IMR-90 (cell line): ENCODE results near the gene THSD7B. TPM values are rescaled to one million over a fixed set of nuclear protein-coding genes. Genes with fewer than 3 reads are reported as not detected.

Experiments
- ATAC-seq: fragments of 200-7000 bp; cut with Tn5 transposase; 2 replicates; pipeline ENCODE4 v1.9.1; 2020; ENCODE audit warnings: low read depth, mild to moderate bottlenecking, moderate library complexity
- BruUV-seq: library from RNA; stranded (reverse); fragments of 400-500 nt; replicated peaks from 2 replicates; lab custom pipeline; 2021; lab: Mats Ljungman, UMichigan
- CTCF ChIA-PET: fragments of 300-600 bp; formaldehyde crosslinking; extraction: SDS; loops from one replicate; lab custom pipeline; 2021; ENCODE audit warnings: antibody characterized with exemption; lab: Yijun Ruan, JAX
- POLR2A ChIA-PET: fragments of 300-600 bp; sonication (Branson Sonifier 250); formaldehyde crosslinking; loops from one replicate; lab custom pipeline; 2022; ENCODE audit warnings: antibody characterized with exemption; ENCODE audit not compliant: unreplicated experiment; lab: Charles Lee
- DNase-seq: peaks from one replicate; pipeline ENCODE4 v3.0.0; 2013
- H2AFZ ChIP-seq: replicated peaks from 2 replicates; pipeline ENCODE3; 2013; ENCODE audit warnings: low read length, mild to moderate bottlenecking; ENCODE audit not compliant: poor library complexity
- H2AK5ac ChIP-seq: 2 replicates; pipeline ENCODE4 v1.6.1; 2013; ENCODE audit warnings: low read depth, low read length, inconsistent platforms
- H2AK9ac ChIP-seq: replicated peaks from 2 replicates; pipeline ENCODE3; 2013; ENCODE audit warnings: mild to moderate bottlenecking, low read depth, low read length, moderate library complexity; ENCODE audit not compliant: poor library complexity
- H2BK120ac ChIP-seq: 2 replicates; pipeline ENCODE4 v1.6.1; 2013; ENCODE audit warnings: low read depth, low read length, inconsistent platforms
- H2BK15ac ChIP-seq: 3 replicates; pipeline ENCODE4 v1.6.1; 2013; ENCODE audit warnings: low read depth, low read length, inconsistent platforms
- H2BK20ac ChIP-seq: 2 replicates; pipeline ENCODE4 v1.6.1; 2013; ENCODE audit warnings: low read depth, mild to moderate bottlenecking, inconsistent platforms, low read length, moderate library complexity
- H2BK5ac ChIP-seq: 2 replicates; pipeline ENCODE4 v1.6.1; 2013; ENCODE audit warnings: mild to moderate bottlenecking, low read depth, low read length, inconsistent platforms; ENCODE audit not compliant: poor library complexity, severe bottlenecking
- H3K14ac ChIP-seq: replicated peaks from 2 replicates; pipeline ENCODE4 v1.6.1; 2013; ENCODE audit warnings: low read depth, low read length, inconsistent platforms
- H3K18ac ChIP-seq: 2 replicates; pipeline ENCODE4 v1.6.1; 2013; ENCODE audit warnings: low read depth, low read length, control low read depth
- H3K23ac ChIP-seq: 2 replicates; pipeline ENCODE4 v1.6.1; 2013; ENCODE audit warnings: low read depth, low read length, inconsistent platforms
- H3K27ac ChIP-seq: 2 replicates; pipeline ENCODE4 v1.5.1; 2013; ENCODE audit warnings: mild to moderate bottlenecking, control low read depth, low read length; ENCODE audit not compliant: insufficient read depth
- H3K27me3 ChIP-seq: 2 replicates; pipeline ENCODE4 v1.6.1; 2013; ENCODE audit warnings: low read length; ENCODE audit not compliant: control insufficient read depth, insufficient read depth
- H3K36me3 ChIP-seq: 2 replicates; pipeline ENCODE4 v1.6.1; 2013; ENCODE audit warnings: low read length, mixed read lengths; ENCODE audit not compliant: control insufficient read depth, insufficient read depth
- H3K4ac ChIP-seq: 2 replicates; pipeline ENCODE4 v1.6.1; 2013; ENCODE audit warnings: low read depth, low read length, inconsistent platforms
- H3K4me1 ChIP-seq: 2 replicates; pipeline ENCODE4 v1.6.1; 2013; ENCODE audit warnings: low read length, mixed read lengths; ENCODE audit not compliant: control insufficient read depth, insufficient read depth
- H3K4me2 ChIP-seq: 2 replicates; pipeline ENCODE4 v1.6.1; 2013; ENCODE audit warnings: low read depth, mild to moderate bottlenecking, control low read depth, low read length, moderate library complexity
- H3K4me3 ChIP-seq: 2 replicates; pipeline ENCODE4 v1.5.1; 2013; ENCODE audit warnings: low read depth, mild to moderate bottlenecking, control low read depth, low read length, moderate library complexity; ENCODE audit not compliant: insufficient read depth
- H3K56ac ChIP-seq: 2 replicates; pipeline ENCODE4 v1.6.1; 2013; ENCODE audit warnings: low read length, inconsistent platforms; ENCODE audit not compliant: insufficient read depth; ENCODE audit errors: extremely low read depth
- H3K79me1 ChIP-seq, 2 experiments: 2 replicates each; pipeline ENCODE4 v1.6.1; 2013; ENCODE audit warnings: low read length in 2 of 2, inconsistent platforms in 1 of 2, low read depth in 1 of 2
- H3K9ac ChIP-seq: 2 replicates; pipeline ENCODE4 v1.6.1; 2013; ENCODE audit warnings: low read depth, low read length, control low read depth
- H3K9me1 ChIP-seq: 2 replicates; pipeline ENCODE4 v1.6.1; 2013; ENCODE audit warnings: low read length, inconsistent platforms; ENCODE audit not compliant: insufficient read depth
- H3K9me3 ChIP-seq: 2 replicates; pipeline ENCODE4 v1.6.1; 2013; ENCODE audit warnings: low read length; ENCODE audit not compliant: control insufficient read depth, insufficient read depth
- H4K20me1 ChIP-seq: 2 replicates; pipeline ENCODE4 v1.6.1; 2013; ENCODE audit warnings: low read length, inconsistent platforms; ENCODE audit not compliant: insufficient read depth
- H4K5ac ChIP-seq: 2 replicates; pipeline ENCODE4 v1.6.1; 2013; ENCODE audit warnings: mild to moderate bottlenecking, low read depth, low read length, control low read depth
- H4K8ac ChIP-seq, 2 experiments: 2 replicates each; pipeline ENCODE4 v1.6.1; 2013; ENCODE audit warnings: low read depth in 2 of 2, low read length in 2 of 2, control low read depth in 1 of 2, inconsistent platforms in 1 of 2
- H4K91ac ChIP-seq: 2 replicates; pipeline ENCODE4 v1.6.1; 2013; ENCODE audit warnings: low read depth, low read length, inconsistent platforms; ENCODE audit not compliant: insufficient read depth
- CEBPB ChIP-seq: IDR thresholded peaks from 2 replicates; pipeline ENCODE4 v1.6.1; 2012; ENCODE audit warnings: low read depth, low read length, improper control_type of control experiment
- FOS ChIP-seq: fragments of 150-350 bp; IDR thresholded peaks from 2 replicates; pipeline ENCODE4 v1.6.1; 2016; ENCODE audit warnings: low read depth, low read length
- MAFK ChIP-seq: IDR thresholded peaks from 2 replicates; pipeline ENCODE4 v1.6.1; 2012; ENCODE audit warnings: low read depth, low read length, improper control_type of control experiment
- MAZ ChIP-seq: IDR thresholded peaks from 2 replicates; pipeline ENCODE4 v1.6.1; 2012; ENCODE audit warnings: low read depth, mild to moderate bottlenecking, low read length, improper control_type of control experiment, moderate library complexity, borderline replicate concordance
- MXI1 ChIP-seq: IDR thresholded peaks from 2 replicates; pipeline ENCODE4 v1.6.1; 2012; ENCODE audit warnings: low read depth, mild to moderate bottlenecking, low read length, moderate library complexity, borderline replicate concordance
- NFE2L2 ChIP-seq: fragments of 150-350 bp; IDR thresholded peaks from 2 replicates; pipeline ENCODE4 v1.6.1; 2016; ENCODE audit warnings: low read depth, mild to moderate bottlenecking, low read length
- POLR2A ChIP-seq: IDR thresholded peaks from 2 replicates; pipeline ENCODE4 v1.6.1; 2012; ENCODE audit warnings: mild to moderate bottlenecking, low read depth, low read length
- RCOR1 ChIP-seq: IDR thresholded peaks from 2 replicates; pipeline ENCODE4 v1.6.1; 2012; ENCODE audit warnings: mild to moderate bottlenecking, low read length, improper control_type of control experiment; ENCODE audit not compliant: insufficient replicate concordance
- RFX5 ChIP-seq: IDR thresholded peaks from 2 replicates; pipeline ENCODE4 v1.8.0; 2012; ENCODE audit warnings: low read depth, mild to moderate bottlenecking, low read length, moderate library complexity
- SMC3 ChIP-seq: fragments of 150-350 bp; IDR thresholded peaks from 2 replicates; pipeline ENCODE4 v1.6.1; 2016; ENCODE audit warnings: low read depth, mild to moderate bottlenecking, antibody characterized with exemption, low read length, moderate library complexity
- whole genome bisulfite sequencing, 2 experiments: methylation state at CpG; one replicate each; pipeline versions ENCODE4 v1.1.5 to v1.1.7; 2013; ENCODE audit warnings: missing lambda C conversion rate in 2 of 2; ENCODE audit not compliant: insufficient read length in 1 of 2; ENCODE audit errors: extremely low coverage in 2 of 2; 5-methylcytosine and 5-hydroxymethylcytosine counted together
- dilution Hi-C: fragments of 300-500 bp; cut with HindIII; formaldehyde crosslinking; loops from one replicate; pipeline ENCODE4 v1.14.3; 2018; ENCODE audit warnings: low sequenced_read_pairs; ENCODE audit not compliant: unreplicated experiment
- in situ Hi-C: fragments of 300-500 bp; cut with MboI; formaldehyde crosslinking; loops from 3 replicates; pipeline ENCODE4 v1.14.3; 2019; ENCODE audit warnings: low sequenced_read_pairs, inconsistent platforms, mixed read lengths
- intact Hi-C: fragments of 100-400 bp; cut with micrococcal nuclease; formaldehyde crosslinking; loops from 2 replicates; pipeline ENCODE4 v1.10.0; 2022
- polyA plus RNA-seq, 3 experiments: library from polyadenylated mRNA; depleted of rRNA; stranded (reverse); fragments of >200 nt; gene quantifications; 2 replicates each; pipeline ENCODE4 v1.2.3, GENCODE V29; 2012; ENCODE audit warnings: low replicate concordance in 1 of 3
- total RNA-seq: library from RNA; depleted of rRNA; stranded (reverse); fragments of >200 nt; gene quantifications from 2 replicates; pipeline ENCODE4 v1.2.3, GENCODE V29; 2012
- TF ChIP-seq, protein P1 (sequence below): fragments of 150-350 bp; IDR thresholded peaks from 2 replicates; pipeline ENCODE4 v1.6.1; 2016; ENCODE audit warnings: low read depth, mild to moderate bottlenecking, low read length, moderate library complexity, borderline replicate concordance
- TF ChIP-seq, protein P2 (sequence below): fragments of 150-350 bp; IDR thresholded peaks from 2 replicates; pipeline ENCODE4 v1.6.1; 2017; ENCODE audit warnings: mild to moderate bottlenecking, antibody characterized with exemption, low read length, low read depth

The THSD7B gene
- total and polyA plus RNA-seq, 2 of the 4 experiments (the other 2 are of a cell fraction), result not detected

DNA sequence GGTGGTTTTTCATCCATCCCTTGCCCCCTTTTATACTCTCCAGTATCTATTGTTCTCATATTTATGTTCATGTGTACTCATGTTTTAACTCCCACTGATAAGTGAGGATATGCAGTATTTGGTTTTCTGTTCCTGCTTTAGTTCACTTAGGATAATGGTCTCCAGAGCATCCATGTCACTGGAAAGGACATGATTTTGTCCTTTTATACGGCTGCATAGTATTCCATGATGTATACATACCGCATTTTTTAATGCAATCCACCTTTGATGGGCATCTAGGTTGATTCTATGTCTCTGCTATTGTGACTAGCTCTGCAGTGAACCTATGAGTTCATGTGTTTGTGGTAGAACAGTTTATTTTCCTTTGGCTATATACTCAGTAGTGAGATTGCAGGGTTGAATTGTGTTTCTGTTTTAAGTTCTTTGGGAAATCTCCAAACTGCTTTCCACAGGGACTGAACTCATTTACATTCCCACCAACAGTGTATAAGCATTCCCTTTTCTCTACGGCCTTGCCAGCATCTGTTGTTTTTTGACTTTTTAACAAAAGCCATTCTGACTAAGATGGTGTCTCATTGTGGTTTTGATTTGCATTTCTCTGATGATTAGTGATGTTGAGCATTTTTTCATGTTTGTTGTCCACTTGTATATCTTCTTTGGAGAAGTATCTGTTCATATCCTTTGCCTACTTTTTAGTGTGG is 420.2 kb downstream of the THSD7B start:
- dilution Hi-C loops, result no loop called here
- WGBS, 2 experiments, result no CpG with 5 or more reads among the region's 3 CpGs
- H3K79me1 ChIP-seq, result no peaks in the 10 kb centered on the region

More for the DNA sequence above, 420.2 kb downstream of the THSD7B start:
- POLR2A ChIA-PET, result no interaction called here
- TF ChIP-seq POLR2A (no peak), NFE2L2 (no peak), FOS (no peak), MAZ (no peak), CEBPB (no peak), MXI1 (no peak), RCOR1 (no peak), SMC3 (no peak), MAFK (no peak), RFX5 (no peak)
- TF ChIP-seq, protein P1, sequence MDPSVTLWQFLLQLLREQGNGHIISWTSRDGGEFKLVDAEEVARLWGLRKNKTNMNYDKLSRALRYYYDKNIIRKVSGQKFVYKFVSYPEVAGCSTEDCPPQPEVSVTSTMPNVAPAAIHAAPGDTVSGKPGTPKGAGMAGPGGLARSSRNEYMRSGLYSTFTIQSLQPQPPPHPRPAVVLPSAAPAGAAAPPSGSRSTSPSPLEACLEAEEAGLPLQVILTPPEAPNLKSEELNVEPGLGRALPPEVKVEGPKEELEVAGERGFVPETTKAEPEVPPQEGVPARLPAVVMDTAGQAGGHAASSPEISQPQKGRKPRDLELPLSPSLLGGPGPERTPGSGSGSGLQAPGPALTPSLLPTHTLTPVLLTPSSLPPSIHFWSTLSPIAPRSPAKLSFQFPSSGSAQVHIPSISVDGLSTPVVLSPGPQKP, result no peak
- TF ChIP-seq, protein P2, sequence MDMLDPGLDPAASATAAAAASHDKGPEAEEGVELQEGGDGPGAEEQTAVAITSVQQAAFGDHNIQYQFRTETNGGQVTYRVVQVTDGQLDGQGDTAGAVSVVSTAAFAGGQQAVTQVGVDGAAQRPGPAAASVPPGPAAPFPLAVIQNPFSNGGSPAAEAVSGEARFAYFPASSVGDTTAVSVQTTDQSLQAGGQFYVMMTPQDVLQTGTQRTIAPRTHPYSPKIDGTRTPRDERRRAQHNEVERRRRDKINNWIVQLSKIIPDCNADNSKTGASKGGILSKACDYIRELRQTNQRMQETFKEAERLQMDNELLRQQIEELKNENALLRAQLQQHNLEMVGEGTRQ, result no peak
- no peak overlapping the region for H3K4me2 ChIP-seq
- no peak overlapping the region for H2BK20ac ChIP-seq
- no peak overlapping the region for H2AFZ ChIP-seq
- H3K4ac ChIP-seq, result no peak overlapping the region
- H3K4me3 ChIP-seq, result no peak overlapping the region
- no peak overlapping the region for H2AK9ac ChIP-seq
- no peaks in the 10 kb centered on the region for H3K27me3 ChIP-seq
- no peak overlapping the region for H2BK120ac ChIP-seq
- no peaks in the 10 kb centered on the region for H3K36me3 ChIP-seq
- no peak overlapping the region for H3K56ac ChIP-seq
- no peaks in the 10 kb centered on the region for H3K4me1 ChIP-seq
- H4K5ac ChIP-seq, result no peak overlapping the region
- no peak overlapping the region for H2AK5ac ChIP-seq
- no peak overlapping the region for H3K27ac ChIP-seq
- H2BK15ac ChIP-seq, result no peak overlapping the region
- CTCF ChIA-PET, result no interaction called here
- H3K14ac ChIP-seq, result no peak overlapping the region
- H3K9me1 ChIP-seq, result no peaks in the 10 kb centered on the region
- intact Hi-C loops (no loop called here), in situ Hi-C loops (no loop called here)
- no peak overlapping the region for H3K23ac ChIP-seq
- no peak overlapping the region for H4K91ac ChIP-seq
- H3K9me3 ChIP-seq, result peaks cover 11% of the 10 kb centered on the region
- no peaks in the 10 kb centered on the region for H4K20me1 ChIP-seq
- H2BK5ac ChIP-seq, result no peak overlapping the region
- BruUV-seq, result no TSS peak
- H3K18ac ChIP-seq, result no peak overlapping the region
- ATAC-seq (no peak), DNase-seq (no peak)
- H4K8ac ChIP-seq, result no peak overlapping the region
- H3K9ac ChIP-seq, result no peak overlapping the region
